Right atrium auricular region (tissue), 2 donors: ENCODE data around the gene FHL3. TPM values are rescaled to one million over a fixed set of nuclear protein-coding genes. Genes with fewer than 3 reads are reported as not detected.
A peak's percentile ranks its signal among the peaks of the same experiment; 100 is the strongest.

ENCODE experiments used
- DNase-seq: peaks from one replicate; pipeline ENCODE4 v3.0.0-alpha.2; 2019; ENCODE audit warnings: low spot score
- H3K27ac ChIP-seq, 2 donors: fragments of 200-600 bp; sonication (generic); 1 replicate in 1 of 2; 2 replicates in 1 of 2; pipeline ENCODE4 v1.5.1; 2016 to 2019
- H3K27me3 ChIP-seq, 2 donors: fragments of 200-600 bp; sonication (generic); one replicate each; pipeline versions ENCODE4 v1.5.1 to v1.6.0; 2017 to 2019
- H3K36me3 ChIP-seq: fragments of 200-600 bp; sonication (generic); one replicate; pipeline ENCODE4 v1.5.1; 2016
- H3K4me1 ChIP-seq, 2 donors: fragments of 200-600 bp; sonication (generic); one replicate each; pipeline versions ENCODE4 v1.5.1 to v1.6.0; 2017 to 2019
- H3K4me3 ChIP-seq, 2 donors: fragments of 200-600 bp; sonication (generic); 1 replicate in 1 of 2; 2 replicates in 1 of 2; pipeline ENCODE4 v1.5.1; 2017 to 2019; ENCODE audit warnings: mild to moderate bottlenecking in 1 of 2, moderate library complexity in 1 of 2
- H3K9me3 ChIP-seq, 2 donors: fragments of 200-600 bp; sonication (generic); one replicate each; pipeline ENCODE4 v1.5.1; 2019
- CTCF ChIP-seq, 2 donors: fragments of 200-600 bp; sonication (generic); IDR thresholded peaks; one replicate each; pipeline ENCODE4 v1.5.1; 2019; ENCODE audit warnings: antibody characterized with exemption in 2 of 2
- total RNA-seq, 2 donors: library from RNA; depleted of rRNA; stranded (reverse); fragments of >200 nt; gene quantifications; one replicate each; pipeline ENCODE4 v1.1.0, GENCODE V29; 2016

Gene FHL3
- total RNA-seq, 2 donors from 2014 or later = 8.0 to 16.0 TPM

GRCh38 chr1:37998913-37999429, 6.3 kb downstream of the FHL3 start:
- no peak for TF ChIP-seq CTCF (IDR thresholded peaks at IDR 0.05)
- Histone ChIP-seq H3K4me1 (peaks cover 0 to 83% of the 10 kb centered on the region in 2 donors), H3K9me3 (no peaks in the 10 kb centered on the region), H3K27me3 (no peaks in the 10 kb centered on the region), H3K36me3 (peaks cover 7% of the 10 kb centered on the region), H3K4me3 (no peak overlapping the region), H3K27ac (peak overlapping the region; percentile 81 to 88)
- no peak for DNase-seq

DNA sequence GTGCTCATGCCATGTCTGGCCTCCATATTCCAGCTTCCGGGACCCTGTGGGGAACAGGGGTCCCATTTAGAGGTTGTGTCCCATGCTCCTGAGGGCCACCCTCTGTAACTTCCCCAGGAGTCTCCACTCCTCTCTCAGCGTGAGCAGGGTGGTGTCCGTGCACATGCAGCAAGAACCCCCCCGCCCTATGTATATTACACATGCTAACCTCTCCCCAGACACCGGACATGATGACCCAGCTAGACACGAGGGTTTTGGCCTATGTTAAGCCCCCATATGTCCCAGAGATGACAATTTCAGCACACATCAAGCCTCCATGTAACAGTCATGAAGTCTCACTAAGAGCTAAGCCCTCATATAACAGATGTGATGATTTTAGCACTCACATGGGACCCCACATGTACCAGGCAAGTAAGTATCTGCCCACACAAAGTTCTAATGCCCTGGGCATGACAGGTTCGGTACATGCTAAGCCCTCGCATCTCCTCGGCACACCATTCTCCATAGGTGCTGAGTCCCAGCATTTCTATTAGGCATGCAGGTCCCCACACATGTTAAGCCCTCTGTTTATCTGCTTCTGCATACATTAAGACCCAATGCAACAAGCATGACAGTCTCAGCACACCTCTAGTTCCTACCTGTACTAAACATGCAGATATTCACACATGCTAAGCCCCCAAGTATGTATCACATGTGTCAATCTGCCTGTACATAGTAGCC, 7.1 kb downstream of the FHL3 start:
- TF ChIP-seq CTCF (IDR thresholded peaks at IDR 0.05) = no peak
- Histone ChIP-seq H3K4me3 (no peak overlapping the region), H3K9me3 (no peaks in the 10 kb centered on the region), H3K27ac (peak overlapping the region; percentile 81 to 88), H3K27me3 (no peaks in the 10 kb centered on the region), H3K4me1 (peaks cover 0 to 76% of the 10 kb centered on the region in 2 donors), H3K36me3 (peaks cover 7% of the 10 kb centered on the region)
- no peak for DNase-seq

DNA sequence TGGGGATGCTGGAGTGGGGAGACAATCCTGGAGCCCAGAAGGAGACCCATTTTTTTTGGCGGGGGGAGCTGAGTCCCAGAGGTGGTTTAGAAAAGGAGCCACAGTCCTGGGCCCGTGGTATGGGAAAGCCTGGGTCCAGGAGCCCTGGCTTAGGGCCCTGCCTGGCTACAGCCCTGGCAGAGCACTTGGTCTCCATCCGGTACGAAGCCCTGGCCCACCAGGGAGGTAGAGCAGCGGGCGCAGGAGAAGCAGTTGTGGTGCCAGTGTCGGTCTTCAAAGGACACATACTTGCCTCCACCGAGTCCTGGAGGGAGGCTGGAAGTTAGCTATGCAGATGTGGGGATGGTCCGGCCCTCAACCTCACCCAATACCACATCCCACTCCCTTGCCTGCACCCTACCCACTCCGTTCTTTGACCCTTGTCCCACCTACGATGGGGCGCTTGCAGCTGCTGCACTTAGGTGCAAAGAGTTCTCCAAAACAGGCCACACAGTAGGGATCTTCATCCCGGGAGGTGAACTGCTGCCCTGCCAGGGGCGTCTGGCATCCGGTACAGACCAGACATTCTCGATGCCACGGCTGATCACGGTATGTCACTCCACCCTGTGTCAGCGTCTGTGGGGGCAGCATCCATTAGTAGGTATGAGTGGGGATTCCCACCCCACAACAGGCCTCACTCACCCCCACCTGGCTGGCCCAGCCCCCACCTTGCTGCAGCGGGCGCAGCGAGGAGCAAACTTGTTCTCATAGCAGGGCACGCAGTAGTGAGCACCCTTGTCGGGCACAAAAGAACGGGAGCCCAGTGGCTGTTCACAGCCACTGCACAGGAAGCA, 7.8 kb downstream of the FHL3 start:
- no peaks in the 10 kb centered on the region for H3K27me3 ChIP-seq
- H3K36me3 ChIP-seq = peaks cover 7% of the 10 kb centered on the region
- H3K9me3 ChIP-seq = no peaks in the 10 kb centered on the region
- H3K4me1 ChIP-seq = peaks cover 0 to 68% of the 10 kb centered on the region in 2 donors
- DNase-seq = no peak
- peak overlapping the region; percentile 59 to 77 for H3K27ac ChIP-seq
- no peak overlapping the region for H3K4me3 ChIP-seq
- TF ChIP-seq CTCF (IDR thresholded peaks at IDR 0.05) = no peak

DNA sequence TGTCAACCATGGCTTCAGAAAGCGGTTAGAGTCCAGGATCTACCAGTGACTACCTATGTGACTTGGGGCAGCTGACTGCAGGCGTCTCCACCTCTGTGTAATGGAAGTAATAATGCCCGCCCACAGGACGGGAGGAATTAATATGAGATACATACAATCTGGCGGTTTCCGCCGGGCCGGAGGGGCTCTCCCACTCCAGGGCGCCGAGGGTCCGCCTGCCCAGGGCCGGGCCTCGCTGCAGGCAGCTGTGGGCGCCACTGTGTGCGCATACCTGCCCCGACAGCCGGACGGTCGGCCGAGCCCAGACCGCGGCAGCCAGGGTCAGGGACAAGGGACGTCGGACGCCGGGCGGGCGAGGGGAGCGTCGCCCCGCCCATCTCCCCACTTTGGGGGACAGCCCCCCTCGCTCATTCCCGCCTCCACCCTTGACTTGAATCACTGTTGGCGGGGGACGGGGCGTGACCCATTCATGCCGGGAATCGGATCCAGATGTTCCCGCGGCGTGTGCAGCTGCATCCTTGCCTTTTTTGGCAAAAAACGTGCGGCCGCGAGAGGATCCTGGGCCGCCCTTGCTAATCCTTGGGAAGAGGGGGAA, 9.5 kb downstream of the FHL3 start:
- no peaks in the 10 kb centered on the region for H3K27me3 ChIP-seq
- no peaks in the 10 kb centered on the region for H3K9me3 ChIP-seq

More for the DNA sequence above, 9.5 kb downstream of the FHL3 start:
- peaks cover 0 to 53% of the 10 kb centered on the region in 2 donors for H3K4me1 ChIP-seq
- H3K36me3 ChIP-seq = peaks cover 7% of the 10 kb centered on the region
- no peak for TF ChIP-seq CTCF (IDR thresholded peaks at IDR 0.05)
- DNase-seq = peak; percentile 87
- H3K27ac ChIP-seq = peak overlapping the region; percentile 59 to 77
- peak overlapping the region; percentile 32 to 59 for H3K4me3 ChIP-seq
